Mesodermal cell (in vitro differentiated cells): ENCODE results near the gene TTC7B. TPM values are rescaled to one million over a fixed set of nuclear protein-coding genes. Genes with fewer than 3 reads are reported as not detected.
"Not testable (repeated sequence)": the region's sequence is repeated elsewhere in the genome, so short reads cannot be mapped to it uniquely, and the experiment has no call there.

Source experiments
- H3K27ac ChIP-seq: 2 replicates; pipeline ENCODE4 v1.7.0; 2013; ENCODE audit warnings: mild to moderate bottlenecking, low read depth, low read length, moderate library complexity; ENCODE audit not compliant: severe bottlenecking
- H3K36me3 ChIP-seq: 2 replicates; pipeline ENCODE4 v1.7.1; 2013; ENCODE audit warnings: mild to moderate bottlenecking, low read length, moderate library complexity; ENCODE audit not compliant: control insufficient read depth, insufficient read depth
- H3K4me1 ChIP-seq: one replicate; pipeline ENCODE4 v1.7.1; 2013; ENCODE audit warnings: mild to moderate bottlenecking, low read length; ENCODE audit not compliant: insufficient read depth, control insufficient read depth, poor library complexity, severe bottlenecking
- H3K4me3 ChIP-seq: 2 replicates; pipeline ENCODE4 v1.7.0; 2013; ENCODE audit warnings: low read length, control low read depth, mild to moderate bottlenecking; ENCODE audit not compliant: insufficient read depth, poor library complexity, severe bottlenecking; ENCODE audit errors: extremely low read depth
- H3K9me3 ChIP-seq: 2 replicates; pipeline ENCODE4 v1.7.1; 2013; ENCODE audit warnings: mild to moderate bottlenecking, low read length, moderate library complexity; ENCODE audit not compliant: control insufficient read depth
- WGBS, 2 experiments: methylation state at CpG; one replicate each; pipeline ENCODE4 v1.1.5; 2013; ENCODE audit warnings: missing lambda C conversion rate in 2 of 2; ENCODE audit not compliant: insufficient coverage in 2 of 2; 5-methylcytosine and 5-hydroxymethylcytosine counted together
- polyA plus RNA-seq, 2 experiments: library from polyadenylated mRNA; stranded (reverse); fragments of 50-300 nt; gene quantifications; one replicate each; pipeline ENCODE4 v1.2.3, GENCODE V29; 2013

Gene TTC7B, protein sequence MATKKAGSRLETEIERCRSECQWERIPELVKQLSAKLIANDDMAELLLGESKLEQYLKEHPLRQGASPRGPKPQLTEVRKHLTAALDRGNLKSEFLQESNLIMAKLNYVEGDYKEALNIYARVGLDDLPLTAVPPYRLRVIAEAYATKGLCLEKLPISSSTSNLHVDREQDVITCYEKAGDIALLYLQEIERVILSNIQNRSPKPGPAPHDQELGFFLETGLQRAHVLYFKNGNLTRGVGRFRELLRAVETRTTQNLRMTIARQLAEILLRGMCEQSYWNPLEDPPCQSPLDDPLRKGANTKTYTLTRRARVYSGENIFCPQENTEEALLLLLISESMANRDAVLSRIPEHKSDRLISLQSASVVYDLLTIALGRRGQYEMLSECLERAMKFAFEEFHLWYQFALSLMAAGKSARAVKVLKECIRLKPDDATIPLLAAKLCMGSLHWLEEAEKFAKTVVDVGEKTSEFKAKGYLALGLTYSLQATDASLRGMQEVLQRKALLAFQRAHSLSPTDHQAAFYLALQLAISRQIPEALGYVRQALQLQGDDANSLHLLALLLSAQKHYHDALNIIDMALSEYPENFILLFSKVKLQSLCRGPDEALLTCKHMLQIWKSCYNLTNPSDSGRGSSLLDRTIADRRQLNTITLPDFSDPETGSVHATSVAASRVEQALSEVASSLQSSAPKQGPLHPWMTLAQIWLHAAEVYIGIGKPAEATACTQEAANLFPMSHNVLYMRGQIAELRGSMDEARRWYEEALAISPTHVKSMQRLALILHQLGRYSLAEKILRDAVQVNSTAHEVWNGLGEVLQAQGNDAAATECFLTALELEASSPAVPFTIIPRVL
- polyA plus RNA-seq (2013, experiment 1 of 2), result 71.0 TPM
- polyA plus RNA-seq (2013, experiment 2 of 2), result 57.2 TPM

GRCh38 chr14:90815822-90816662 lies at the start of gene TTC7B:
TSS of gene TTC7B (minus strand) at chr14:90816430. CDS start at chr14:90816295, 135 bp downstream.
- 0% methylated on average over 46 to 50 of the region's 111 CpGs for WGBS, 2 experiments
- H3K9me3 ChIP-seq, result no peaks in the 10 kb centered on the region
- H3K27ac ChIP-seq, result no peak within 1 kb of the TSS

DNA sequence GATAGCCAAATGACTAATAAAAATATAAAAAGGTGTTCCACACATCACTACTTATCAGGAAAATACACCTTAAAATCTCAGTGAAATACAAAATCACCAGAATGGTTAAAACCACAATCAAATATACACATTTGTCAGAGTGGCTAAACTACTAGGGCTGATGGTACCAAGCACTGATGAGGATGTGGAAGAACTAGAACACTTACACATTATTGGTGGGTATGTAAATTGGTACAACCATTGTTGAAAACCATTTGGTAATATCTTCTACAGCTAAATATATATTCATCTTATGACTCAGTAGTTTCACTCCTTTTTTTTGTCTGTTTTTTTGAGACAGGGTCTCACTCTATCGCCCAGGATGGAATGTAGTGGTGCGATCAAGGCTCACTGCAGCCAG lies 48.5 kb upstream of the TTC7B start:
- WGBS, 2 experiments, result 93 to 100% methylated on average over 2 of the region's 2 CpGs
- no peak overlapping the region for H3K27ac ChIP-seq

More at GRCh38 chr14:90815822-90816662, at the start of gene TTC7B:
- peak within 1 kb of the TSS; percentile 66 for H3K4me3 ChIP-seq
- H3K36me3 ChIP-seq, result no peaks in the 10 kb centered on the region
- peaks cover 2% of the 10 kb centered on the region for H3K4me1 ChIP-seq

DNA sequence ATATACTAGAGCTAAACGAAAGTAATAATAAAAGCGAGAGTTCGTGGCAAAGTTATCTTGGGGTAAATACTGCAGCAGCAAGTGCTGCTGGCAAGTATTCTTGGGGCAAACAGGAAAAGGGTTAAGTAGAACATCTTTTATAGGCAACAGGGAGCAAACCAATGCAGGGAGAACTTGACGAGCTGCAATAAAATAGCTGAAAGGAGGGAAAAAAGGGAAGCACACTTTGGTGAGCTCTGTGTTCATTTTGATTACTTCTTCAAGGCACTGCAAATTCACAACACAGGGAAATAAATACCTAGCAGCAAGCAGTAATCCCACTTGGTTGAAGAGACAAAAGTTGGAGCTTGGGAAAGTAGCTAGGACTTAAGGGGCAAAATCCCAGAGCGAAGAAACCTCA lies 42.3 kb upstream of the TTC7B start:
- Histone ChIP-seq H3K9me3 (no peaks in the 10 kb centered on the region), H3K36me3 (no peaks in the 10 kb centered on the region), H3K27ac (no peak overlapping the region), H3K4me1 (no peaks in the 10 kb centered on the region), H3K4me3 (no peak overlapping the region)
- WGBS, 2 experiments, result 95 to 100% methylated on average over 4 to 5 of the region's 5 CpGs

More for the DNA sequence above, 48.5 kb upstream of the TTC7B start:
- Histone ChIP-seq H3K9me3 (no peaks in the 10 kb centered on the region), H3K4me3 (no peak overlapping the region), H3K36me3 (no peaks in the 10 kb centered on the region), H3K4me1 (no peaks in the 10 kb centered on the region)

DNA sequence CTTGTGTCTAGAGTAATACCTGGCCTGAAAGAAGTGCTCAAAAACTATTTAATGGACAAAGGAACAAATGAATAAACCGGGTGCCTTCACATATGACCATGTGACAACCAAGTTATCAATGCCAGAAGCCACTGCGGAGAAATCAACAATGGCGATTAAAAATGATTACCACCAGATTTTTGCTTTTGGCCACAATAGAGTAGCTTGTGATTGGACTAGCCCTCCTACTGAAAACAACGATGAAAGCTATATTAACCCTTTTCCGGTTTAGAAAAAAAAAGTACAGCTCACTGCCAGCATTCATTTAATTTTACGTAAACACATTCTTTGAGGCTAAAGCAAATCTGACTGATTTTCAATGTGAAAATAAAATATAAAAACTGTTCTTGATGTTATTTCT lies 41.6 kb upstream of the TTC7B start:
- Histone ChIP-seq H3K27ac (no peak overlapping the region), H3K4me1 (no peaks in the 10 kb centered on the region), H3K36me3 (no peaks in the 10 kb centered on the region), H3K4me3 (no peak overlapping the region), H3K9me3 (no peaks in the 10 kb centered on the region)
- 99 to 100% methylated on average over 4 to 6 of the region's 6 CpGs for WGBS, 2 experiments

DNA sequence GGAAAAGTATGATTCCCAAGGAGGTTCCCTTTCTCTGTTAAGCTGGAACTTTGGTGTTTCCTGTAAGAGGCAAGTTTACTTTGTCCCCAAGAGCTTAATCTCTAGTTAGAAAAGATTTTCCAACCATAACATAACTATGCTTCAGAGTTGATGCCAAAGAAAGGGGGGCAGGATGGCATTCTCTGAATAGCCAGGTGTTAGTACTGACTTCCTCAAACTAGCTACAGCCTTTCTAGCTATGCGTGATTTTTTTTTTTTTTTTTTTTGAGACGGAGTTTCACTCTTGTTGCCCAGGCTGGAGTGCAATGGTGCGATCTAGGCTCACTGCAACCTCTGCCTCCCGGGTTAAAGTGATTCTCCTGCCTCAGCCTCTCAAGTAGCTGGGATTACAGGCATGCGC lies 39.9 kb upstream of the TTC7B start:
- WGBS, 2 experiments, result 92 to 95% methylated on average over 2 to 4 of the region's 5 CpGs
- H3K4me1 ChIP-seq, H3K4me3 ChIP-seq: not testable (repeated sequence)

GRCh38 chr14:90853116-90853515 lies 36.9 kb upstream of the TTC7B start:
- no peaks in the 10 kb centered on the region for H3K36me3 ChIP-seq
- peaks cover 14% of the 10 kb centered on the region for H3K4me1 ChIP-seq
- H3K27ac ChIP-seq, result no peak overlapping the region
- no peaks in the 10 kb centered on the region for H3K9me3 ChIP-seq
- H3K4me3 ChIP-seq, result no peak overlapping the region

More for the DNA sequence above, 39.9 kb upstream of the TTC7B start:
- H3K9me3 ChIP-seq, H3K36me3 ChIP-seq, H3K27ac ChIP-seq: not testable (repeated sequence)

- Histone ChIP-seq H3K4me1 (peaks cover 14% of the 10 kb centered on the region), H3K9me3 (no peaks in the 10 kb centered on the region), H3K4me3 (no peak overlapping the region), H3K27ac (no peak overlapping the region), H3K36me3 (no peaks in the 10 kb centered on the region)
- 90% methylated on average over 2 of the region's 5 CpGs; no CpG with 5 or more reads in 1 of the 2 experiments for WGBS, 2 experiments
Observed at GRCh38 chr14:90851327-90852036, 35.3 kb upstream of the TTC7B start.

GRCh38 chr14:90850487-90850886 lies 34.3 kb upstream of the TTC7B start:
- WGBS, 2 experiments, result 45 to 68% methylated on average over 3 of the region's 3 CpGs
- no peak overlapping the region for H3K4me3 ChIP-seq
- peaks cover 14% of the 10 kb centered on the region for H3K4me1 ChIP-seq
- H3K27ac ChIP-seq, result peak overlapping the region; percentile 54
- H3K36me3 ChIP-seq, result no peaks in the 10 kb centered on the region
- H3K9me3 ChIP-seq, result no peaks in the 10 kb centered on the region

GRCh38 chr14:90849787-90850444 lies 33.7 kb upstream of the TTC7B start:
- Histone ChIP-seq H3K27ac (no peak overlapping the region), H3K36me3 (no peaks in the 10 kb centered on the region), H3K9me3 (no peaks in the 10 kb centered on the region), H3K4me3 (no peak overlapping the region), H3K4me1 (peaks cover 14% of the 10 kb centered on the region)
- WGBS, 2 experiments, result 84 to 100% methylated on average over 4 of the region's 7 CpGs
